Caco-2 (cell line): Measurements from ENCODE around the gene NSUN6. TPM values are rescaled to one million over a fixed set of nuclear protein-coding genes. Genes with fewer than 3 reads are reported as not detected.

ENCODE experiments used
- BruUV-seq: library from RNA; stranded (reverse); fragments of 400-500 nt; replicated peaks from 2 replicates; lab custom pipeline; 2021; lab: Mats Ljungman, UMichigan
- CTCF ChIA-PET: fragments of 300-600 bp; sonication (Branson Sonifier 250); formaldehyde crosslinking; loops from one replicate; lab custom pipeline; 2022; ENCODE audit warnings: antibody characterized with exemption; lab: Charles Lee
- POLR2A ChIA-PET: fragments of 300-600 bp; sonication (Branson Sonifier 250); formaldehyde crosslinking; loops from one replicate; lab custom pipeline; 2022; ENCODE audit warnings: antibody characterized with exemption; lab: Charles Lee
- DNase-seq, 2 experiments: peaks; one replicate each; pipeline versions ENCODE4 v3.0.0 to v3.0.0-alpha.2; 2020 to 2022
- H3K27me3 ChIP-seq: replicated peaks from 2 replicates; pipeline ENCODE4 v1.6.0; 2011; ENCODE audit warnings: low read length; ENCODE audit not compliant: control insufficient read depth, insufficient read depth
- H3K36me3 ChIP-seq: 2 replicates; pipeline ENCODE4 v1.5.1; 2011; ENCODE audit warnings: low read length; ENCODE audit not compliant: control insufficient read depth, insufficient read depth
- H3K4me1 ChIP-seq: fragments of 250-450 bp; sonication (Bioruptor Pico); 2 replicates; pipeline ENCODE4 v1.5.1; 2020; ENCODE audit warnings: mild to moderate bottlenecking
- H3K4me3 ChIP-seq: 2 replicates; pipeline ENCODE4 v1.5.1; 2011; ENCODE audit warnings: low read depth, mild to moderate bottlenecking, control low read depth, low read length
- H3K9me3 ChIP-seq: fragments of 250-450 bp; sonication (Bioruptor Pico); 2 replicates; pipeline ENCODE4 v1.5.1; 2020; ENCODE audit warnings: mild to moderate bottlenecking, moderate library complexity
- H3K27ac Mint-ChIP-seq: one replicate; pipeline ENCODE4 v1.8.0; 2022; ENCODE audit warnings: mixed read lengths; ENCODE audit not compliant: unreplicated experiment
- H3K27me3 Mint-ChIP-seq: one replicate; pipeline ENCODE4 v1.8.0; 2022; ENCODE audit warnings: mixed read lengths; ENCODE audit not compliant: insufficient read depth, unreplicated experiment
- H3K36me3 Mint-ChIP-seq: one replicate; pipeline ENCODE4 v1.8.0; 2022; ENCODE audit warnings: mild to moderate bottlenecking, mixed read lengths; ENCODE audit not compliant: insufficient read depth, unreplicated experiment
- H3K4me1 Mint-ChIP-seq: one replicate; pipeline ENCODE4 v1.8.0; 2022; ENCODE audit warnings: low read depth, mixed read lengths; ENCODE audit not compliant: unreplicated experiment
- H3K4me3 Mint-ChIP-seq: one replicate; pipeline ENCODE4 v1.8.0; 2022; ENCODE audit warnings: mild to moderate bottlenecking, moderate library complexity, mixed read lengths; ENCODE audit not compliant: unreplicated experiment
- H3K9me3 Mint-ChIP-seq: one replicate; pipeline ENCODE4 v1.8.0; 2022; ENCODE audit warnings: mixed read lengths; ENCODE audit not compliant: unreplicated experiment
- intact Hi-C: fragments of 100-400 bp; cut with micrococcal nuclease; formaldehyde crosslinking; loops from one replicate; pipeline ENCODE4 v1.10.0; 2022; ENCODE audit not compliant: unreplicated experiment
- total RNA-seq: library from RNA; stranded (reverse); gene quantifications from 2 replicates; pipeline ENCODE4 v1.2.3, GENCODE V29; 2022
- TF ChIP-seq, protein P1 (sequence below), 2 experiments: fragments of 200-600 bp in 1 of 2; IDR thresholded peaks; 1 replicate in 1 of 2; 2 replicates in 1 of 2; pipeline versions ENCODE4 v1.5.1 to v1.8.0; 2011 to 2022; ENCODE audit warnings: antibody characterized with exemption in 1 of 2, control low read depth in 1 of 2, inconsistent platforms in 1 of 2, low read depth in 1 of 2, low read length in 1 of 2, mild to moderate bottlenecking in 1 of 2, moderate library complexity in 1 of 2; ENCODE audit not compliant: insufficient read depth in 1 of 2, severe bottlenecking in 1 of 2, unreplicated experiment in 1 of 2

Gene NSUN6
- total RNA-seq, 1 experiment from 2014 or later = 17.3 TPM

DNA sequence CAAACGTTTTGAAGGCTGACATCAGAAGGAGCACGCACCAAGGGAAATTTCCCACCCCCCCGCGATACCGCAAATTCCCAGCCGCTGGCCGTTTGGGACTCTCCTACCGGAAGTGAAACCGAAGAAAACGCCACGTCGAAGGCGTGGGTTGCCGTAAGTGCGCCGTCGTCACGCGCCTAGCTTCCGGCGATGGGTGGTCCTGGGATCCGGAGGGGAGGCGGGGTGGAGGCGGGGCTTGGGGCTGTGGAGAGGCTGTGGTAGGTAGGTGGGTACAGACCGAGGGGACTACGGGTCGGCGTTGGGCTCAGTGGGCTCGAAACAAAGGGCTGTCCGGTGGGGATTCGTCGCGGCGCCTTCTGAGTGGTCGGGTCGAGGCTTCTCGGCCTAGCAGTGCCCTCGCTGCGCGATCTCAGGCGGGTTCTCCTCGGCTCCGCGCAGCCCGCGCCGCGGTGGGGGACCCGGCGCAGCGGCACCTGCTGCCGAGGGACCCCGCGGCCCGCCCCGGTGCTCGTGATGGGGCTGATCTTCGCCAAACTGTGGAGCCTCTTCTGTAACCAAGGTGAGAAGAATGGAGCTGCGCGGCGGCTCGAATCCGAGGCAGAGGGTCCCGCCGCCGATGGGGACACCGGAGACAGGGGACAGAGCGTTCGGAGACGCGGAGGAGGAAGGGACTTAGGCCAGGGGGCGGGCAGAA is 7.9 kb upstream of the NSUN6 start, which contains the start of gene ARL5B:
TSS of gene ARL5B (plus strand) at position 307 of the 694 bp plus-strand sequence. CDS start at position 514, 207 bp downstream.
- Mint-ChIP-seq H3K4me3 (peak within 1 kb of the TSS; percentile 98), H3K27ac (peak within 1 kb of the TSS; percentile 98), H3K27me3 (no peaks in the 10 kb centered on the region), H3K36me3 (peaks cover 42% of the 10 kb centered on the region), H3K4me1 (peaks cover 13% of the 10 kb centered on the region), H3K9me3 (no peaks in the 10 kb centered on the region)
- no peaks in the 10 kb centered on the region for H3K9me3 ChIP-seq
- intact Hi-C loops = loop anchor here (1.0 kb wide), 5 partner anchors 8 to 49 kb away; partner anchors contain the start of gene NSUN6
- DNase-seq = peak; percentile 97 to 99
- no peaks in the 10 kb centered on the region for H3K27me3 ChIP-seq
- BruUV-seq = no TSS peak
- peak within 1 kb of the TSS; percentile 82 for H3K4me3 ChIP-seq
- ChIA-PET CTCF (interaction anchor here (0.6 kb wide), 2 partner anchors 287 to 868 kb away, joined by 4 to 5 read pairs; no protein-coding TSS in a partner anchor), POLR2A (interaction anchor here (0.6 to 1.0 kb wide), 23 partner anchors 9 to 1006 kb away, joined by 3 to 13 read pairs (median 5); no protein-coding TSS in a partner anchor)
- H3K36me3 ChIP-seq = no peaks in the 10 kb centered on the region; the same call in 1 of the 2 replicates
- H3K4me1 ChIP-seq = peaks cover 24% of the 10 kb centered on the region
- TF ChIP-seq, protein P1, sequence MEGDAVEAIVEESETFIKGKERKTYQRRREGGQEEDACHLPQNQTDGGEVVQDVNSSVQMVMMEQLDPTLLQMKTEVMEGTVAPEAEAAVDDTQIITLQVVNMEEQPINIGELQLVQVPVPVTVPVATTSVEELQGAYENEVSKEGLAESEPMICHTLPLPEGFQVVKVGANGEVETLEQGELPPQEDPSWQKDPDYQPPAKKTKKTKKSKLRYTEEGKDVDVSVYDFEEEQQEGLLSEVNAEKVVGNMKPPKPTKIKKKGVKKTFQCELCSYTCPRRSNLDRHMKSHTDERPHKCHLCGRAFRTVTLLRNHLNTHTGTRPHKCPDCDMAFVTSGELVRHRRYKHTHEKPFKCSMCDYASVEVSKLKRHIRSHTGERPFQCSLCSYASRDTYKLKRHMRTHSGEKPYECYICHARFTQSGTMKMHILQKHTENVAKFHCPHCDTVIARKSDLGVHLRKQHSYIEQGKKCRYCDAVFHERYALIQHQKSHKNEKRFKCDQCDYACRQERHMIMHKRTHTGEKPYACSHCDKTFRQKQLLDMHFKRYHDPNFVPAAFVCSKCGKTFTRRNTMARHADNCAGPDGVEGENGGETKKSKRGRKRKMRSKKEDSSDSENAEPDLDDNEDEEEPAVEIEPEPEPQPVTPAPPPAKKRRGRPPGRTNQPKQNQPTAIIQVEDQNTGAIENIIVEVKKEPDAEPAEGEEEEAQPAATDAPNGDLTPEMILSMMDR (IDR thresholded peaks at IDR 0.05; ENCODE audit: insufficient read depth in 1 of 2, low read depth in 1 of 2, low read length in 1 of 2, severe bottlenecking in 1 of 2, unreplicated experiment in 1 of 2) = no peak

DNA sequence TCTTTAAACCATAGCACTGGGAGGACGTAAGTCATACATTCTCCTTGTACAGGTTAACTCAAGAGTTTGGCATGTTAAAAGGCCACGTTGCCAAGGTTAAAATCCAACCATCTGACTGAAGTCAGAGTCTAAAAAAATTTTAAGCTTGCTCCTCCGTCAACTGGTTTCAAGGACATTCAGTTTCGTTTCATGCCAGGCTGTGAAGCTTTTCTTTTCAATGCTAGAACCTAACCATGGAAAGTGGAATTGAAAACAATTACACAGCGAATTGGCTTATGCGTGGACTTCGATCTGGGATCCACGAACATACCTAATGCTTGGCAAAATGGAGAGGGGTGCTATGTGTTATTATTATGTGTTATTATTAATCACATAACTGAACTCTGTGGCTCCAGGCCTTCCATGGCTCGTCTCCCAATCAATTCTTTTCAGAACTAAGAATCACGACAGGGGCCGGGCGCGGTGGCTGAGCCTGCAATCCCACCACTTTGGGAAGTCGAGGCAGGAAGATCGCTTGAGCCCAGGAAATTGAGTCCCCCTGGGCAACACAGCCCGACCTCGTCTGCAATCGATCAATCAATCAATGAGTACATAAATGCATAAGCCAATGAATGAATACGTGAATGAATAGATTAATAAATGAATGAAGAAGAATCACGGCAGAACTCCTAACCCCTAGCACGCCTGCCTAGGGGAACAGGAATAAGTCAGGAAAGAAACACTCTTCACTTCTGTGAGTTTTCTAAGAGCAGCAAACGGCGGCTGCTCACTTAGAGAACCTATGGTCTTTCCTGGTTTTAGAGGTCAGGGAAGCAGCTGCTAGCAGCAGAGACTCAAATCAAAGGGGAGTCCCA is 7.1 kb upstream of the NSUN6 start:
- Mint-ChIP-seq H3K27ac (peak overlapping the region; percentile 98), H3K9me3 (no peaks in the 10 kb centered on the region), H3K27me3 (no peaks in the 10 kb centered on the region), H3K4me3 (peak overlapping the region; percentile 98), H3K4me1 (peaks cover 13% of the 10 kb centered on the region), H3K36me3 (peaks cover 34% of the 10 kb centered on the region)
- BruUV-seq = TSS peak; percentile 88
- no peak for DNase-seq
- intact Hi-C loops = loop anchor here (1.0 kb wide), 5 partner anchors 7 to 48 kb away; partner anchors contain the start of gene NSUN6
- H3K36me3 ChIP-seq = no peaks in the 10 kb centered on the region; the same call in 1 of the 2 replicates
- TF ChIP-seq, protein P1 (IDR thresholded peaks at IDR 0.05; ENCODE audit: insufficient read depth in 1 of 2, low read depth in 1 of 2, low read length in 1 of 2, severe bottlenecking in 1 of 2, unreplicated experiment in 1 of 2) = no peak
- ChIA-PET POLR2A (interaction anchor here (0.6 to 1.0 kb wide), 24 partner anchors 9 to 1965 kb away, joined by 3 to 13 read pairs (median 5); no protein-coding TSS in a partner anchor), CTCF (interaction anchor here (0.6 to 0.7 kb wide), 3 partner anchors 288 to 979 kb away, joined by 3 to 5 read pairs (median 4); no protein-coding TSS in a partner anchor)
- peak overlapping the region; percentile 82 for H3K4me3 ChIP-seq
- no peaks in the 10 kb centered on the region for H3K9me3 ChIP-seq
- H3K27me3 ChIP-seq = no peaks in the 10 kb centered on the region
- H3K4me1 ChIP-seq = peaks cover 24% of the 10 kb centered on the region

DNA sequence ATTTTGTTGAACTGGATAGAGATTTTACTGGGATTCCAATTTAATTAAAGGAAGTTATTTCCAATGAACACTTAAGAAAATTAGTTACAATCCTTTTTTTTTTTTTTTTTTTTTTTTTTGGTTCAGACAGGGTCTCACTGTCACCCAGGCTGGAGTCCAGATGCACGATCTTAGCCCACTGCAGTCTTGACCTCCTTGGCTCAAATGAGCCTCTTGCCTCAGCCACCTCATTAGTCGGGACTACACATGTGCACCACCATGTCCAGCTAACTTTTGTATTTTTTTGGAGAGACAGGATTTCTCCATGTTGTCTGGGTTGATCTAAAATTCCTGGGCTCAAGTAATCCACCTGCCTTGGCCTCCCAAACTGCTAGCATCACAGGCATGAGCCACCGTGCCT is 5.3 kb upstream of the NSUN6 start:
- peaks cover 22% of the 10 kb centered on the region for H3K4me1 ChIP-seq
- no peak for DNase-seq
- TF ChIP-seq, protein P1 (IDR thresholded peaks at IDR 0.05; ENCODE audit: insufficient read depth in 1 of 2, low read depth in 1 of 2, low read length in 1 of 2, severe bottlenecking in 1 of 2, unreplicated experiment in 1 of 2) = no peak
- H3K9me3 Mint-ChIP-seq = no peaks in the 10 kb centered on the region
- POLR2A ChIA-PET = no interaction called here
- H3K4me3 ChIP-seq = no peak overlapping the region
- CTCF ChIA-PET = no interaction called here
- no peak overlapping the region for H3K4me3 Mint-ChIP-seq
- no peak overlapping the region for H3K27ac Mint-ChIP-seq
- H3K36me3 Mint-ChIP-seq = peaks cover 34% of the 10 kb centered on the region
- H3K9me3 ChIP-seq = no peaks in the 10 kb centered on the region
- peaks cover 14% of the 10 kb centered on the region for H3K4me1 Mint-ChIP-seq
- intact Hi-C loops = no loop called here
- BruUV-seq = no TSS peak
- no peaks in the 10 kb centered on the region for H3K36me3 ChIP-seq
- H3K27me3 Mint-ChIP-seq = no peaks in the 10 kb centered on the region
- no peaks in the 10 kb centered on the region for H3K27me3 ChIP-seq
